Measurements from ENCODE around the gene DECR2. TPM values are rescaled to one million over a fixed set of nuclear protein-coding genes. Genes with fewer than 3 reads are reported as not detected.

DECR2 gene
- total RNA-seq, 1 donor from 2014 or later: 17.4 TPM

- no peaks in the 10 kb centered on the region for H3K79me2 ChIP-seq (ENCODE audit: insufficient read depth, low read length)
- no peaks in the 10 kb centered on the region for H3K4me1 ChIP-seq (ENCODE audit: insufficient read depth, low read length)
- peaks cover 4% of the 10 kb centered on the region for H3K9me3 ChIP-seq (ENCODE audit: insufficient read depth, low read depth, low read length)
- no peak overlapping the region for H3K9ac ChIP-seq (ENCODE audit: low read length)
- H2AFZ ChIP-seq (ENCODE audit: low read depth, low read length): no peak overlapping the region
- Mint-ChIP-seq H3K27me3 (ENCODE audit: low read depth, unreplicated experiment) (no peaks in the 10 kb centered on the region), H3K4me1 (ENCODE audit: low read depth, unreplicated experiment) (peaks cover 12% of the 10 kb centered on the region), H3K9me3 (ENCODE audit: unreplicated experiment) (no peaks in the 10 kb centered on the region), H3K4me3 (ENCODE audit: unreplicated experiment) (no peak overlapping the region), H3K27ac (ENCODE audit: unreplicated experiment) (no peak overlapping the region), H3K36me3 (ENCODE audit: low read depth, unreplicated experiment) (no peaks in the 10 kb centered on the region)
- no peak overlapping the region for H3K4me3 ChIP-seq (ENCODE audit: insufficient read depth, low read depth, low read length)
- no peak for DNase-seq (ENCODE audit: low read depth)
- no peak overlapping the region for H3K27ac ChIP-seq (ENCODE audit: low read depth, low read length)
- H3K4me2 ChIP-seq (ENCODE audit: low read length): no peak overlapping the region
- H4K20me1 ChIP-seq (ENCODE audit: insufficient read depth, low read length): no peaks in the 10 kb centered on the region
- no peak for FAIRE-seq
- no peaks in the 10 kb centered on the region for H3K27me3 ChIP-seq (ENCODE audit: insufficient read depth, low read length)
- H3K36me3 ChIP-seq (ENCODE audit: insufficient read depth, low read length): no peaks in the 10 kb centered on the region
- TF ChIP-seq CTCF (IDR thresholded peaks at IDR 0.05; ENCODE audit: insufficient read depth, low read depth, low read length) (no peak), EZH2 (IDR thresholded peaks at IDR 0.05; ENCODE audit: insufficient read depth, low read length) (no peak)
Measured at GRCh38 chr16:389352-389751, 12.3 kb upstream of the DECR2 start.

GRCh38 chr16:391885-392335, 9.8 kb upstream of the DECR2 start:
- Mint-ChIP-seq H3K27me3 (ENCODE audit: low read depth, unreplicated experiment) (no peaks in the 10 kb centered on the region), H3K9me3 (ENCODE audit: unreplicated experiment) (no peaks in the 10 kb centered on the region), H3K36me3 (ENCODE audit: low read depth, unreplicated experiment) (no peaks in the 10 kb centered on the region), H3K4me3 (ENCODE audit: unreplicated experiment) (peak overlapping the region; percentile 20), H3K4me1 (ENCODE audit: low read depth, unreplicated experiment) (peaks cover 9% of the 10 kb centered on the region), H3K27ac (ENCODE audit: unreplicated experiment) (no peak overlapping the region)
- TF ChIP-seq EZH2 (IDR thresholded peaks at IDR 0.05; ENCODE audit: insufficient read depth, low read length) (no peak), CTCF (IDR thresholded peaks at IDR 0.05; ENCODE audit: insufficient read depth, low read depth, low read length) (peak; percentile 91)
- Histone ChIP-seq H3K4me3 (ENCODE audit: insufficient read depth, low read depth, low read length) (no peak overlapping the region), H3K79me2 (ENCODE audit: insufficient read depth, low read length) (no peaks in the 10 kb centered on the region), H4K20me1 (ENCODE audit: insufficient read depth, low read length) (no peaks in the 10 kb centered on the region), H3K9me3 (ENCODE audit: insufficient read depth, low read depth, low read length) (peaks cover 4% of the 10 kb centered on the region), H3K36me3 (ENCODE audit: insufficient read depth, low read length) (no peaks in the 10 kb centered on the region), H3K9ac (ENCODE audit: low read length) (no peak overlapping the region), H2AFZ (ENCODE audit: low read depth, low read length) (no peak overlapping the region), H3K4me2 (ENCODE audit: low read length) (no peak overlapping the region), H3K27me3 (ENCODE audit: insufficient read depth, low read length) (no peaks in the 10 kb centered on the region), H3K27ac (ENCODE audit: low read depth, low read length) (no peak overlapping the region), H3K4me1 (ENCODE audit: insufficient read depth, low read length) (no peaks in the 10 kb centered on the region)
- no peak for FAIRE-seq
- DNase-seq (ENCODE audit: low read depth): peak; percentile 71

GRCh38 chr16:392450-393030, 9.1 kb upstream of the DECR2 start:
- Mint-ChIP-seq H3K27ac (ENCODE audit: unreplicated experiment) (no peak overlapping the region), H3K4me1 (ENCODE audit: low read depth, unreplicated experiment) (peaks cover 9% of the 10 kb centered on the region), H3K4me3 (ENCODE audit: unreplicated experiment) (no peak overlapping the region), H3K27me3 (ENCODE audit: low read depth, unreplicated experiment) (no peaks in the 10 kb centered on the region), H3K9me3 (ENCODE audit: unreplicated experiment) (no peaks in the 10 kb centered on the region), H3K36me3 (ENCODE audit: low read depth, unreplicated experiment) (no peaks in the 10 kb centered on the region)
- H4K20me1 ChIP-seq (ENCODE audit: insufficient read depth, low read length): no peaks in the 10 kb centered on the region
- H3K4me2 ChIP-seq (ENCODE audit: low read length): no peak overlapping the region
- DNase-seq (ENCODE audit: low read depth) (no peak), FAIRE-seq (no peak)
- peaks cover 4% of the 10 kb centered on the region for H3K9me3 ChIP-seq (ENCODE audit: insufficient read depth, low read depth, low read length)
- TF ChIP-seq EZH2 (IDR thresholded peaks at IDR 0.05; ENCODE audit: insufficient read depth, low read length): no peak
- no peak for TF ChIP-seq CTCF (IDR thresholded peaks at IDR 0.05; ENCODE audit: insufficient read depth, low read depth, low read length)
- no peak overlapping the region for H3K9ac ChIP-seq (ENCODE audit: low read length)
- no peak overlapping the region for H2AFZ ChIP-seq (ENCODE audit: low read depth, low read length)
- H3K27ac ChIP-seq (ENCODE audit: low read depth, low read length): no peak overlapping the region
- no peaks in the 10 kb centered on the region for H3K36me3 ChIP-seq (ENCODE audit: insufficient read depth, low read length)
- H3K4me1 ChIP-seq (ENCODE audit: insufficient read depth, low read length): no peaks in the 10 kb centered on the region
- H3K79me2 ChIP-seq (ENCODE audit: insufficient read depth, low read length): no peaks in the 10 kb centered on the region
- no peak overlapping the region for H3K4me3 ChIP-seq (ENCODE audit: insufficient read depth, low read depth, low read length)
- no peaks in the 10 kb centered on the region for H3K27me3 ChIP-seq (ENCODE audit: insufficient read depth, low read length)
